ENCODE data around the gene PBX1.

- TF ChIP-seq CTCF (IDR thresholded peaks at IDR 0.05) (no peak), POLR2A (IDR thresholded peaks at IDR 0.05) (no peak)
Measured at GRCh38 chr1:164709126-164709525, 150.1 kb downstream of the PBX1 start.

Measured in esophagus squamous epithelium (tissue), 4 donors.